PC-3 (cell line): Measurements from ENCODE around the gene PRELID1. TPM values are rescaled to one million over a fixed set of nuclear protein-coding genes. Genes with fewer than 3 reads are reported as not detected.

Experiments
- ATAC-seq: fragments of 200-7000 bp; cut with Tn5 transposase; 2 replicates; pipeline ENCODE4 v1.9.1; 2020; ENCODE audit warnings: mild to moderate bottlenecking, moderate library complexity
- BruUV-seq: library from RNA; stranded (reverse); fragments of 400-500 nt; replicated peaks from 2 replicates; lab custom pipeline; 2021; lab: Mats Ljungman, UMichigan
- CTCF ChIA-PET: fragments of 300-600 bp; sonication (Branson Sonifier 250); formaldehyde crosslinking; loops from one replicate; lab custom pipeline; 2022; ENCODE audit warnings: antibody characterized with exemption; lab: Charles Lee
- POLR2A ChIA-PET: fragments of 300-600 bp; sonication (Branson Sonifier 250); formaldehyde crosslinking; loops from one replicate; lab custom pipeline; 2022; ENCODE audit warnings: antibody characterized with exemption; ENCODE audit not compliant: unreplicated experiment; lab: Charles Lee
- DNase-seq: peaks from one replicate; pipeline ENCODE4 v3.0.0-alpha.2; 2015
- H2AFZ ChIP-seq: fragments of 300-600 bp; sonication (generic); 2 replicates; pipeline ENCODE4 v1.6.0; 2016; ENCODE audit warnings: antibody characterized with exemption, low read length
- H3F3A ChIP-seq: fragments of 300-600 bp; sonication (generic); one replicate; pipeline ENCODE4 v1.6.0; 2017; ENCODE audit warnings: antibody characterized with exemption, low read length, control low read depth, mild to moderate bottlenecking; ENCODE audit not compliant: unreplicated experiment
- H3K27ac ChIP-seq: fragments of 300-600 bp; sonication (generic); 2 replicates; pipeline ENCODE4 v1.5.1; 2016; ENCODE audit warnings: mild to moderate bottlenecking, low read length
- H3K27me3 ChIP-seq: fragments of 300-600 bp; sonication (generic); 2 replicates; pipeline ENCODE4 v1.6.1; 2016; ENCODE audit warnings: low read length, mixed read lengths
- H3K36me3 ChIP-seq: fragments of 300-600 bp; sonication (generic); 2 replicates; pipeline ENCODE4 v1.6.1; 2016; ENCODE audit warnings: low read depth, mixed run types, low read length, mixed read lengths
- H3K4me1 ChIP-seq: fragments of 300-600 bp; sonication (generic); 2 replicates; pipeline ENCODE4 v1.5.1; 2016; ENCODE audit warnings: low read length; ENCODE audit not compliant: insufficient read depth
- H3K4me2 ChIP-seq: fragments of 300-600 bp; sonication (generic); 2 replicates; pipeline ENCODE4 v1.6.0; 2016; ENCODE audit warnings: low read length
- H3K4me3 ChIP-seq: fragments of 300-600 bp; sonication (generic); 2 replicates; pipeline ENCODE4 v1.5.1; 2016; ENCODE audit warnings: mild to moderate bottlenecking, low read length, mixed read lengths
- H3K79me2 ChIP-seq: fragments of 300-600 bp; sonication (generic); 2 replicates; pipeline ENCODE4 v1.6.1; 2017; ENCODE audit warnings: low read length, mixed read lengths
- H3K9ac ChIP-seq: fragments of 300-600 bp; sonication (generic); 2 replicates; pipeline ENCODE4 v1.6.0; 2016; ENCODE audit warnings: mild to moderate bottlenecking, low read length
- H3K9me2 ChIP-seq: fragments of 300-600 bp; sonication (generic); replicated peaks from 2 replicates; pipeline ENCODE4 v1.6.1; 2016; ENCODE audit warnings: mixed run types, low read length, mixed read lengths
- H3K9me3 ChIP-seq: fragments of 300-600 bp; sonication (generic); 2 replicates; pipeline ENCODE4 v1.6.1; 2016; ENCODE audit warnings: low read length, mixed read lengths
- H4K20me1 ChIP-seq: fragments of 300-600 bp; sonication (generic); 2 replicates; pipeline ENCODE4 v1.6.1; 2016; ENCODE audit warnings: low read length, mixed read lengths
- CTCF ChIP-seq: fragments of 300-600 bp; sonication (generic); conservative IDR thresholded peaks from 2 replicates; pipeline ENCODE4 v1.5.1; 2017; ENCODE audit warnings: antibody characterized with exemption, low read depth, mild to moderate bottlenecking, low read length
- EZH2 ChIP-seq: fragments of 300-600 bp; sonication (generic); IDR thresholded peaks from one replicate; pipeline ENCODE4 v1.6.1; 2017; ENCODE audit warnings: antibody characterized with exemption, mild to moderate bottlenecking, low read length; ENCODE audit not compliant: unreplicated experiment
- EZH2phosphoT487 ChIP-seq: fragments of 300-600 bp; sonication (generic); IDR thresholded peaks from 2 replicates; pipeline ENCODE4 v1.6.1; 2018; ENCODE audit warnings: mild to moderate bottlenecking, antibody characterized with exemption, low read length, borderline replicate concordance
- intact Hi-C: fragments of 100-400 bp; cut with micrococcal nuclease; formaldehyde crosslinking; loops from 2 replicates; pipeline ENCODE4 v1.9.0; 2023
- total RNA-seq: library from RNA; depleted of rRNA; stranded (reverse); fragments of >200 nt; gene quantifications from 2 replicates; pipeline ENCODE4 v1.2.3, GENCODE V29; 2014; rRNA removed

Gene PRELID1
- total RNA-seq, 1 experiment from 2014 or later = 505 TPM

- no peaks in the 10 kb centered on the region for H3K9me2 ChIP-seq
- TF ChIP-seq EZH2phosphoT487 (no peak), EZH2 (no peak), CTCF (no peak)
- POLR2A ChIA-PET = no interaction called here
- no peak overlapping the region for H3K9ac ChIP-seq
- CTCF ChIA-PET = no interaction called here
- no peaks in the 10 kb centered on the region for H3K27me3 ChIP-seq
- H3F3A ChIP-seq = no peaks in the 10 kb centered on the region
- H3K4me1 ChIP-seq = peaks cover 20% of the 10 kb centered on the region
- no peaks in the 10 kb centered on the region for H4K20me1 ChIP-seq
- H3K27ac ChIP-seq = no peak overlapping the region
- no peaks in the 10 kb centered on the region for H3K36me3 ChIP-seq
- no peak for ATAC-seq
- BruUV-seq = no TSS peak
- intact Hi-C loops = no loop called here
- no peaks in the 10 kb centered on the region for H3K9me3 ChIP-seq
- no peak overlapping the region for H2AFZ ChIP-seq
- H3K4me3 ChIP-seq = no peak overlapping the region
- peaks cover 6% of the 10 kb centered on the region for H3K79me2 ChIP-seq
- H3K4me2 ChIP-seq = no peak overlapping the region
- DNase-seq = no peak
Observed at GRCh38 chr5:177355868-177356168, 52.2 kb downstream of the PRELID1 start.

Other genes starting within 250 kb of the PRELID1 start
- 24.6 and 34.9 TPM in 2 replicates for gene FGFR4, start 216.9 kb upstream of the PRELID1 start, total RNA-seq
- gene NSD1, start 170.0 kb upstream of the PRELID1 start, total RNA-seq = 48.9 and 70.5 TPM in 2 replicates
- gene RAB24, start 80 bp upstream of the PRELID1 start, total RNA-seq = 40.3 and 41.1 TPM in 2 replicates
- 45.7 and 55.1 TPM in 2 replicates for gene MXD3, start 8.1 kb downstream of the PRELID1 start, total RNA-seq
- gene LMAN2, start 47.9 kb downstream of the PRELID1 start, total RNA-seq = 310 and 369 TPM in 2 replicates
- 32.3 TPM in 2 replicates for gene RGS14, start 54.1 kb downstream of the PRELID1 start, total RNA-seq
- 0.07 and 0.12 TPM in 2 replicates for gene SLC34A1, start 80.6 kb downstream of the PRELID1 start, total RNA-seq
- not detected in 2 replicates for gene PFN3, start 96.9 kb downstream of the PRELID1 start, total RNA-seq
- gene F12, start 105.8 kb downstream of the PRELID1 start, total RNA-seq = 31.0 and 36.8 TPM in 2 replicates
- gene GRK6, start 122.9 kb downstream of the PRELID1 start, total RNA-seq = 69.9 and 88.8 TPM in 2 replicates
- gene PRR7, start 143.0 kb downstream of the PRELID1 start, total RNA-seq = 40.6 and 47.2 TPM in 2 replicates
- 127 and 207 TPM in 2 replicates for gene DBN1, start 169.8 kb downstream of the PRELID1 start, total RNA-seq
- 159 and 195 TPM in 2 replicates for gene PDLIM7, start 193.8 kb downstream of the PRELID1 start, total RNA-seq
- gene DOK3, start 206.0 kb downstream of the PRELID1 start, total RNA-seq = 6.2 and 11.7 TPM in 2 replicates
- gene DDX41, start 213.2 kb downstream of the PRELID1 start, total RNA-seq = 260 and 318 TPM in 2 replicates